Panc1 (cell line): Measurements from ENCODE around the gene CDK5RAP2. TPM values are rescaled to one million over a fixed set of nuclear protein-coding genes. Genes with fewer than 3 reads are reported as not detected.

Source experiments
- ATAC-seq: fragments of 200-7000 bp; cut with Tn5 transposase; 2 replicates; pipeline ENCODE4 v1.9.1; 2020; ENCODE audit warnings: mild to moderate bottlenecking, moderate library complexity
- BruUV-seq: library from RNA; stranded (reverse); fragments of 400-500 nt; replicated peaks from 2 replicates; lab custom pipeline; 2021; lab: Mats Ljungman, UMichigan
- CTCF ChIA-PET: fragments of 300-600 bp; sonication (Branson Sonifier 250); formaldehyde crosslinking; loops from one replicate; lab custom pipeline; 2022; ENCODE audit warnings: antibody characterized with exemption; lab: Charles Lee
- POLR2A ChIA-PET: fragments of 300-600 bp; sonication (Branson Sonifier 250); formaldehyde crosslinking; loops from one replicate; lab custom pipeline; 2022; ENCODE audit warnings: antibody characterized with exemption; lab: Charles Lee
- DNase-seq: peaks from one replicate; pipeline ENCODE4 v3.0.0-alpha.2; 2010; ENCODE audit warnings: low read depth, low spot score
- H3K27ac ChIP-seq: 2 replicates; pipeline ENCODE4 v1.5.1; 2011; ENCODE audit warnings: mild to moderate bottlenecking, low read length, inconsistent platforms
- H3K27me3 ChIP-seq: fragments of 200-500 bp; sonication (Bioruptor generic); 2 replicates; pipeline ENCODE4 v1.6.0; 2014; ENCODE audit warnings: low read length, inconsistent platforms; ENCODE audit not compliant: control insufficient read depth, insufficient read depth
- H3K36me3 ChIP-seq: fragments of 200-500 bp; sonication (Bioruptor generic); 2 replicates; pipeline ENCODE4 v1.5.1; 2014; ENCODE audit warnings: inconsistent platforms, mild to moderate bottlenecking, low read length, moderate library complexity; ENCODE audit not compliant: control insufficient read depth, insufficient read depth
- H3K4me1 ChIP-seq: 2 replicates; pipeline ENCODE4 v1.5.1; 2011; ENCODE audit warnings: inconsistent platforms, mild to moderate bottlenecking, low read length, moderate library complexity; ENCODE audit not compliant: control insufficient read depth, insufficient read depth
- H3K4me3 ChIP-seq, 2 experiments: 2 replicates each; pipeline ENCODE4 v1.5.1; 2011 to 2012; ENCODE audit warnings: low read depth in 2 of 2, low read length in 2 of 2, mild to moderate bottlenecking in 2 of 2, inconsistent platforms in 1 of 2, moderate library complexity in 1 of 2
- H3K9me3 ChIP-seq: fragments of 200-500 bp; sonication (Bioruptor generic); 2 replicates; pipeline ENCODE4 v1.5.1; 2014; ENCODE audit warnings: low read depth, mild to moderate bottlenecking, inconsistent platforms, low read length, moderate library complexity; ENCODE audit not compliant: control insufficient read depth, insufficient read depth
- CTCF ChIP-seq: fragments of 450-650 bp; IDR thresholded peaks from 2 replicates; pipeline ENCODE4 v1.5.1; 2017; ENCODE audit warnings: mild to moderate bottlenecking
- POLR2AphosphoS5 ChIP-seq: IDR thresholded peaks from 2 replicates; pipeline ENCODE4 v1.6.1; 2012; ENCODE audit warnings: mild to moderate bottlenecking, low read depth, low read length, moderate library complexity
- REST ChIP-seq, 2 experiments: IDR thresholded peaks; 2 replicates each; pipeline ENCODE4 v1.6.1; 2011 to 2012; ENCODE audit warnings: low read depth in 2 of 2, control low read depth in 1 of 2, low read length in 1 of 2, mild to moderate bottlenecking in 1 of 2, moderate library complexity in 1 of 2; ENCODE audit not compliant: insufficient read depth in 1 of 2
- SIN3A ChIP-seq: IDR thresholded peaks from 2 replicates; pipeline ENCODE4 v1.6.1; 2012; ENCODE audit warnings: low read depth, mild to moderate bottlenecking, low read length, moderate library complexity, borderline replicate concordance; ENCODE audit not compliant: insufficient read depth
- TCF7L2 ChIP-seq: IDR thresholded peaks from 2 replicates; pipeline ENCODE4 v1.6.1; 2011; ENCODE audit warnings: mild to moderate bottlenecking, low read depth, low read length, inconsistent platforms
- in situ Hi-C: cut with HindIII; loops from 2 replicates; pipeline ENCODE4 v1.10.0; 2016; ENCODE audit warnings: low sequenced_read_pairs, low pct_unique_long_range_greater_than_20kb
- intact Hi-C: fragments of 100-400 bp; cut with micrococcal nuclease; formaldehyde crosslinking; loops from one replicate; pipeline ENCODE4 v1.10.0; 2022; ENCODE audit not compliant: unreplicated experiment
- total RNA-seq: library from RNA; stranded (reverse); gene quantifications from one replicate; pipeline ENCODE4 v1.2.1, GENCODE V29; 2021; ENCODE audit not compliant: unreplicated experiment

CDK5RAP2 gene
- total RNA-seq, 1 experiment from 2014 or later: 47.7 TPM

GRCh38 chr9:120608421-120608820 lies 28.5 kb upstream of the CDK5RAP2 start:
- DNase-seq (no peak), ATAC-seq (no peak)
- no peaks in the 10 kb centered on the region for H3K4me1 ChIP-seq
- CTCF ChIA-PET: interaction anchor here (0.9 kb wide), 1 partner anchor 12 kb away, joined by 3 read pairs; no protein-coding TSS in a partner anchor
- in situ Hi-C loops: no loop called here
- no peak for TF ChIP-seq SIN3A
- no peak for TF ChIP-seq REST (IDR thresholded peaks at IDR 0.05; ENCODE audit: insufficient read depth in 1 of 2, low read depth in 2 of 2, low read length in 1 of 2)
- TF ChIP-seq TCF7L2: no peak
- TF ChIP-seq POLR2AphosphoS5: no peak
- no peak for TF ChIP-seq CTCF
- no peak overlapping the region for H3K4me3 ChIP-seq
- no peak overlapping the region for H3K27ac ChIP-seq
- POLR2A ChIA-PET: no interaction called here
- intact Hi-C loops: no loop called here
- no peaks in the 10 kb centered on the region for H3K36me3 ChIP-seq
- BruUV-seq: no TSS peak
- H3K27me3 ChIP-seq: no peaks in the 10 kb centered on the region
- no peaks in the 10 kb centered on the region for H3K9me3 ChIP-seq

GRCh38 chr9:120603591-120603990 lies 23.6 kb upstream of the CDK5RAP2 start:
- in situ Hi-C loops (no loop called here), intact Hi-C loops (no loop called here)
- Histone ChIP-seq H3K27ac (no peak overlapping the region), H3K27me3 (no peaks in the 10 kb centered on the region), H3K36me3 (no peaks in the 10 kb centered on the region), H3K4me3 (no peak overlapping the region), H3K9me3 (no peaks in the 10 kb centered on the region), H3K4me1 (no peaks in the 10 kb centered on the region)
- no peak for TF ChIP-seq TCF7L2
- no peak for ATAC-seq
- ChIA-PET POLR2A (no interaction called here), CTCF (no interaction called here)
- no peak for DNase-seq
- BruUV-seq: no TSS peak

GRCh38 chr9:120603010-120603409 lies 23.0 kb upstream of the CDK5RAP2 start:
- Histone ChIP-seq H3K27me3 (no peaks in the 10 kb centered on the region), H3K4me1 (no peaks in the 10 kb centered on the region), H3K36me3 (no peaks in the 10 kb centered on the region), H3K4me3 (no peak overlapping the region), H3K9me3 (no peaks in the 10 kb centered on the region), H3K27ac (no peak overlapping the region)
- no peak for TF ChIP-seq TCF7L2
- TF ChIP-seq POLR2AphosphoS5: no peak
- no peak for TF ChIP-seq SIN3A
- TF ChIP-seq REST (IDR thresholded peaks at IDR 0.05; ENCODE audit: insufficient read depth in 1 of 2, low read depth in 2 of 2, low read length in 1 of 2): no peak
- no peak for TF ChIP-seq CTCF
- ChIA-PET CTCF (no interaction called here), POLR2A (interaction anchor here (0.6 kb wide), 1 partner anchor 21 kb away, joined by 3 read pairs; no protein-coding TSS in a partner anchor)
- ATAC-seq (no peak), DNase-seq (no peak)
- intact Hi-C loops: no loop called here
- in situ Hi-C loops: no loop called here
- no TSS peak for BruUV-seq
